H1 (cell line): Measurements from ENCODE around the gene GANC. TPM values are rescaled to one million over a fixed set of nuclear protein-coding genes. Genes with fewer than 3 reads are reported as not detected.

Source experiments
- CTBP2 ChIP-seq: IDR thresholded peaks from 2 replicates; pipeline ENCODE4 v1.7.0; 2011; ENCODE audit warnings: borderline replicate concordance, mild to moderate bottlenecking, moderate library complexity, mixed read lengths, low read length; ENCODE audit not compliant: insufficient read depth, insufficient read length
- KDM1A ChIP-seq: fragments of 200-600, 300-600 bp; sonication (generic); IDR thresholded peaks from 2 replicates; pipeline ENCODE4 v1.7.1; 2016; ENCODE audit warnings: mild to moderate bottlenecking, low read length, borderline replicate concordance
- SP2 ChIP-seq: IDR thresholded peaks from 2 replicates; pipeline ENCODE4 v1.6.1; 2012; ENCODE audit warnings: mild to moderate bottlenecking, low read length, inconsistent platforms
- polyA plus RNA-seq, 7 experiments: library from polyadenylated mRNA; depleted of rRNA in 3 of 7; stranded (reverse) in 5 of 7; unstranded in 2 of 7; fragments of >200 nt in 5 of 7; fragments of 200-250 nt in 2 of 7; gene quantifications; 1 replicate in 5 of 7; 2 replicates in 1 of 7; 4 replicates in 1 of 7; pipeline versions ENCODE4 v1.2.1 to v1.2.3, GENCODE V29; 2011 to 2013; ENCODE audit warnings: missing spikeins in 2 of 7, mixed read lengths in 2 of 7
- total RNA-seq: library from RNA; stranded (reverse); fragmentation: NEBNext Ultra II Directional; extraction: Animal tissue kit (Norgen Biotek cat#: 25700); gene quantifications from 2 replicates; pipeline ENCODE4 v1.2.1, GENCODE V29; 2021
- TF ChIP-seq, protein P1 (sequence below): IDR thresholded peaks from 2 replicates; pipeline ENCODE4 v1.6.1; 2012; ENCODE audit warnings: inconsistent platforms

The GANC gene
- total and polyA plus RNA-seq, 2 of the 8 experiments (the other 6 are each of a cell fraction or from before 2014, with no cell fraction given), result 6.8 to 14.4 TPM

DNA sequence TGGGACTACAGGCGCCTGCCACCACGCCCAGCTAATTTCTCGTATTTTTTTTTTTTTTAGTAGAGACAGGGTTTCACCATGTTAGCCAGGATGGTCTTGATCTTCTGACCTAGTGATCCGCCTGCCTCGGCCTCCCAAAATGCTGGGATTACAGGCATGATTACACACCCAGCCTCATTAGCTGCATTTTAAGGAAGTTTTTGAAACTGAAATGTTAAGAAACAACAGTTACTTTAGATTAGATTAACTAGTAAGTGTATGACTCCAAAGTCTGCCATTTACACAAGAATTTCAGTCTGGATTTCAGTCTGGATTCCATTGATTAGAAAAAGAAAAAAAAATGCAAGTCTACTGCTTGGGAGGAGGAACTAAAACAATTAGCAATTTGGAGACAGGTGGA, 40.4 kb upstream of the GANC start (continued):
- TF ChIP-seq CTBP2, result no peak
- TF ChIP-seq SP2, result no peak
- no peak for TF ChIP-seq KDM1A
- TF ChIP-seq, protein P1, sequence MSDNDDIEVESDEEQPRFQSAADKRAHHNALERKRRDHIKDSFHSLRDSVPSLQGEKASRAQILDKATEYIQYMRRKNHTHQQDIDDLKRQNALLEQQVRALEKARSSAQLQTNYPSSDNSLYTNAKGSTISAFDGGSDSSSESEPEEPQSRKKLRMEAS, result no peak
